GM18907 (cell line): ENCODE data around the gene DMXL2.
A peak's percentile ranks its signal among the peaks of the same experiment; 100 is the strongest.
"Not testable (repeated sequence)": the region's sequence is repeated elsewhere in the genome, so short reads cannot be mapped to it uniquely, and the experiment has no call there.

ENCODE experiments used
- ATAC-seq: cut with Tn5 transposase; IDR thresholded peaks from one replicate; pipeline ENCODE4 v1.9.1; 2021; ENCODE audit warnings: mild to moderate bottlenecking, moderate library complexity; ENCODE audit not compliant: unreplicated experiment

The DMXL2 gene, protein sequence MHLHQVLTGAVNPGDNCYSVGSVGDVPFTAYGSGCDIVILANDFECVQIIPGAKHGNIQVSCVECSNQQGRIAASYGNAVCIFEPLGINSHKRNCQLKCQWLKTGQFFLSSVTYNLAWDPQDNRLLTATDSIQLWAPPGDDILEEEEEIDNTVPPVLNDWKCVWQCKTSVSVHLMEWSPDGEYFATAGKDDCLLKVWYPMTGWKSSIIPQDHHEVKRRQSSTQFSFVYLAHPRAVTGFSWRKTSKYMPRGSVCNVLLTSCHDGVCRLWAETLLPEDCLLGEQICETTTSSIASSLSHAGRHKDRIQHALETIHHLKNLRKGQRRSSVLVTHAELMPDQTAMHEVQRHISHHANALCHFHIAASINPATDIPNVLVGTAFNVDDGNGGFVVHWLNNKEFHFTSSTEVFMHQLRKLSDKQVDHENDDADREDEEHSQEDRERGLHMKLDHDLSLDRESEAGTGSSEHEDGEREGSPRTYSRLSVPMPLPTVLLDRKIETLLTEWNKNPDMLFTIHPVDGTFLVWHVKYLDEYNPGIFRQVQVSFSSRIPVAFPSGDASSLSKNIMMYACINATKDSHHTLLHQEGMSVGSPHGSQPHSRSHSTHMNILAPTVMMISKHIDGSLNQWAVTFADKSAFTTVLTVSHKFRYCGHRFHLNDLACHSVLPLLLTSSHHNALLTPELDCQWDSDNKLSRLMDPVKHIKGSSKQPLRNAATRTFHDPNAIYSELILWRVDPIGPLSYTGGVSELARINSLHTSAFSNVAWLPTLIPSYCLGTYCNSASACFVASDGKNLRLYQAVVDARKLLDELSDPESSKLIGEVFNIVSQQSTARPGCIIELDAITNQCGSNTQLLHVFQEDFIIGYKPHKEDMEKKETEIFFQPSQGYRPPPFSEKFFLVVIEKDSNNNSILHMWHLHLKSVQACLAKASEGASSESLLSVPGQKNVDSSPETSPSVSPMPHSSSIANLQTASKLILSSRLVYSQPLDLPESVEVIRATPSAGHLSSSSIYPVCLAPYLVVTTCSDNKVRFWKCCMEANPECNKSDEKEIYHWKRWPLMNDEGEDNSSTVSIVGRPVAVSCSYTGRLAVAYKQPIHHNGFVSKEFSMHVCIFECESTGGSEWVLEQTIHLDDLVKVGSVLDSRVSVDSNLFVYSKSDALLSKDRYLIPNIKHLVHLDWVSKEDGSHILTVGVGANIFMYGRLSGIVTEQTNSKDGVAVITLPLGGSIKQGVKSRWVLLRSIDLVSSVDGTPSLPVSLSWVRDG (N-terminal part only)

DNA sequence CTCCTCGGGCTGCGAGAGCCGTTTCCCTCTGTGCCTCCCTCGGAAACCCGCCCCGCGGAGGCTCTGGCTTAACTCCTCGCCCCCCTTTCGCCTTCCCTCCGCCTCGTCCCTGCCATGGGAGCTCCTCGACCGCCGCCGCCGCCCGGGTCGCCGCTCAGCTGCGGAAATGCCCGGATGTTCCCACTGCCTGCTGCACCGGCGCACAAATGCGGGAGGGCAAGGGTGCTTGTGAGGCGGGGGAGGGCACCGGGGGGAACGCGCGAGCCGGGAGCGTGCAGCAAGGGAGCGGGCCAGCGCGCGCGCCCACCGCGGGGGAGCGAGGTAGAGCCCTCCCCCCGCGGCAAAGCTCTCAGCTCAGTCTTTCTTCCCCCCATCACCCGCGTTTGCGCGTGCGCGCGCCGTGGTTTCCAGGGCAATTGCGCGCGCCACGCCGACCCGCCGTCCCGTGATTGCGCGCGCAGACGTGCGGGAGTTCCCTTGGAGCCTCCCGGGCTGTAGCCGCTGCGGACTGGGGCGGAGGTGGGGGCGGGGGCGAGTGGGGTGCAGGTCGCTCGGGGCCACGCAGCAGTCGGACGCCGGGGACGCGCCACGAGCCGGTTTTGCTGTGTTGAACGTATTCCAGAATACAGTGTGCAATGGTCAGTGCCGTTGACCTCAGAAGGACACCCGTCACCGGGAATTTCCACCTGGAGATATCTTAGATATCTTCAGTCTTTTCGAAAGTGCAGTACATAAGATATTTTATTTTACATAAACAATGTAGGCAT lies at the start of gene DMXL2:
Gene DMXL2 (minus strand): TSS at position 168 of the 767 bp plus-strand sequence. CDS start 226 bp downstream, outside the sequence.
- peak; percentile 45 for ATAC-seq

DNA sequence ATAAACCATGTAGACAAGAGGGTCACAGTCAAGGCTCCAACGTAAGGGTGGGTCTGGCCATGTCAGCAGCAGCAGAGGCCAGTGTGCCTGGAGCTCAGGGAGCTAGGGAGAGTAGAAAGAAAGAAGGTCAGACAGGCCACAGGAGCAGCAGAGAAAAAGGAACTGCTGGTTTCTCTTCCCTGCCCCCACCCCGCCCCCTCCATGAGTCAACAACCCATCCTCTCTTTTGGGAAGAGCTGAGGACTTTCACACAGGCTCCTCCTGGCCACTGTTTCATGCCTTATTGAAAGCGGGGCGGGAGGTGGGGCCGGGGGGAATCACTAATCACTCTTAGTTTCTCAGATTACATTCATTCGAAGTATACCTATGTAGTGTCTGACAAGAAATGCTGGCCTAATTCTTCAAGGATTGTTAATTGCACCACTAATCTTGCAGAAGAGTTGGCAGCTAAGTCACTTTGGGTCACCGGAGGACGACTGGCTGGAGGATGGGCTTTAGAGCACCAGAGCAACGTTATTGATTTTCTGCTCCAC lies 49.6 kb upstream of the DMXL2 start:
- no peak for ATAC-seq

DNA sequence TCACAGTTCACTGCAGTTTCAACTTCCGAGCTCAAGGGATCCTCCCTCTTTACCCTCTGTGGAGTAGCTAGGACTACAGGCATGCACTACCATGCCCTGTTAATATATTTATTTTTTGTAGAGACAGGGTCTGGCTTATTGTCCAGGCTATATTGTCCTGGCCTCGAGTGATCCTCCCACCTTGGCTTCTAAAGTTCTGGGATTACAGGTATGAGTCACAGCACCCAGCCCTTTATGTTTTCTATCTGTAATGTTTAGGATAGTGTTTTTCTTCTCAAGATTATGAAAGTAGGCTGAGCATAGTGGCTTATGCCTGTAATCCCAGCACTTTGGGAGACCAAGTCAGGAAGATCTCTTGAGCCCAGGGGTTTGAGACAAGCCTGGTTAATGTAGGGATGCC lies 46.8 kb upstream of the DMXL2 start:
- no peak for ATAC-seq

DNA sequence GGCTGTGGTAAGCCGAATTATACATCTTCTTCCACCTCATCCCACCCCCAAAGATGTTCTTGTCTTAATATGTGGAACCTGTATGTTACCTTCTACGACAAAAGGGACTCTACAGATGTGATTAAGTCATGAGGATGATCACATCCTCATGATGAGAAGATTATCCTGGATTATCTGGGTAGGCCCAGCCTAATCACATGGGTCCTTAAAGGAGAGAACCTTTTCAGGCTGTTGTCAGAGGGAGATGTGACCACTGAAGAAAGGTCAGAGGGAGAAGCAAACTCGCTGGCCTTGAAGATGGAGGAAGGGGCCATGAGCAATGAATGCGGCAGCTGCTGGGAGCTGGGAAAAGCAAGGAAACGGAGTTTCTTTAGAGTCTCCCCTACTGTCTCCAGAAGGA lies 45.9 kb upstream of the DMXL2 start:
- ATAC-seq, result no peak

DNA sequence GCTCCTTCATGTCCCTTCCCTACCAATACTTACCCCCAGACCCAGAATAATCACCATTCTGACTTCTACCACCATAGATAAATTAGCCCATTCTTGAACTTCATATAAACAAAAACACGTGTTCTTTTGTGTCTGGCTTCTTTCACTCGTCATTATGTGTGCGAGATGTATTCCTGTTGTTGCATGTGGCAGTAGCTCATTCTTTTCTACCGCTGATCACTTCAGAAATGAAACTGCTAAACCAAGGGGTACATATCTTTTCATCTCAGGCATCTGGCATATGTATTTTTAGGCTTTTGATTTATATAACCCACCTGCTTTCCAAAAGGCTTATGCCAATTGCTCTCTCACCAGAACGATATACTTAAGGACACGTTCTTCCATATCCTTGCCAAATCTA lies 44.9 kb upstream of the DMXL2 start:
- ATAC-seq, result no peak

DNA sequence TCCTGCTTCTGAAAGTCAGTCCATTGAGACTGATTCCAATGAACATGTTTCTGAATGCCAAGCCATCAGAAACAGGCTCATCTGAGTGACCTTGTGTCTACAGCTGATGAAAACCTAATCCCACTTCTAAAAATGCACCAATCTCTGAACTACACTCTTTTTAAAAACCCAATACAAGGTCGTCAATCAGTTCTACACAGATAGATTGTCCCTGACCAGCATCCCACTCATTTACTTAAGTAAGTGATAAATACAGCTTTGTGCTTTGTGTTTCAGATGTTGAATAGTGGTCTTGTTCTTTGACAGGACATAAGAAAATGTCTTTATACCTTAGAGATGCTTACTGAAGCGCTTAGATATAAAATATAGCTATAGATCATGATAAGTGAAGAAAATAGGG lies 38.5 kb upstream of the DMXL2 start:
- no peak for ATAC-seq

DNA sequence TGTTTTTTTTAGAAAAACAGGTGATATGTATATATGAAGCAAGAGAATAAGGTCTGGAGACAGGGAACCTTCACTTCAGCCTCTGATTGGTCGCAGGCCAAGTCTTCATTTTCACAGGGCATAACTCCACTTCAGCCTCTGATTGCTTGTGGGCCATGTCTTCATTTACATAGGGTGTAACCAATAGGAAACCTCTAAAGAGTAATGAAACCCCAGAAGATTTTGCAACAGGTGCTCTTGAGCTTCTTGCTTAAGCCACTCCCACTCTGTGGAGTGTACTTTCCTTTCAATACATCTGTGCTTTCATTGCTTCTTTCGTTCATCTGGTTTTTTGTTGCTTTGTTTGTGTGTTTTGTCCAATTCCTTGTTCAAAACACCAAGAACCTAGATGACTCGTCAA lies 36.1 kb upstream of the DMXL2 start:
- no peak for ATAC-seq

DNA sequence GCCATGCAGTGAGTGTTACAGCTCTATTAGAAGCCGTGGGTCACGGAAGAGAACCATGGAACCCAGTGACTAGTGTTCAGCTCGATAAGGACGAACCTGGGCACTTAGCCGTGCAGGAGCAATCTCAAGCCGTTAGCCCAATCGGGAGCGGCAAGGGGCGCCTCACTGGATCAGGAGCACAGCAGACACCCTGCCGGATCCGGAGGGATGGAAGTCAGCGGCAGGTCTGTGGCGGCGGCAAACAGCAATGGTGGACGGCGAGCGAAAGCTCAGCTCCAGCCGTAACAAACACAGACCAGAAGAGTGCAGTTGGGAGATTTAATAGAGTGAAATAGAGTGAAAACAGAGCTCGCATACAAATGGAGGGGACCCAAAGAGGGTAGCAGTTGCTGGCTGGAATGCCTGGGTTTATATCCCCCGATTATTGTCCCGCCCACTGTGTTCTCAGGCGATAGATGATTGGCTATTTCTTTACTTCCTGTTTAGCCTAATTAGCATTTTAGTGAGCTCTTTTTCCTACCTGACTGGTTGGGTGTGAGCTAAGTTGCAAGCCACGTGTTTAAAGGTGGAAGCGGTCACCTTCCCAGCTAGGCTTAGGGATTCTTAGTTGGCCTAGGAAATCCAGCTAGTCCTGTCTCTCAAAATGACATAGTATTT lies 33.0 kb upstream of the DMXL2 start:
- ATAC-seq, result not testable (repeated sequence)

DNA sequence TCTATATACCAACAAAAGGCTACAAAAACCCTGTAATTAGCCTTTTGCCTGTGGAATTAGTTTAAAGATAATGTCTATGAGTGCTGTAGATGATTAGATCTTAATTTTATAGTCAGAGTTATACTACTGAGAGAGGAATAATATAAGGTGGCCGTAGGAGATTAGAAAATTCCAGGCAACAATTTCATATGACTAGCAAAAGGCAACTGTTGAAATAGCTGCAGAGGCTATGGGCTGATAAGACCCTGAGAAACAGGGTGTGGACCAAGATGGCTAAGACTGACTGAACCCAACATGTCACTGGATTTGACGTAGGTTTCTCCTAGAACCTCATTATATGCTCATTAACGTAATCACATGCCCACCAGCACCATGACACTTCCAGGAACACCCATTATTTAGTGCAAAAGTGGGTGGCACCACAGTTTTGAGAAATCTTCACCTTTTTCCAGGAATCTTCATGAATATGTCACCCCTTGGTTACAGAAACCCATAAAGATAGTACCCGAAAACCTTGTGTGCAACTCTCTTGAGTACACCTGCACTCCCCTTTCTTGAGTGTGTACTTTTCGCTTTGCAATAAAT lies 29.6 kb upstream of the DMXL2 start:
- no peak for ATAC-seq

DNA sequence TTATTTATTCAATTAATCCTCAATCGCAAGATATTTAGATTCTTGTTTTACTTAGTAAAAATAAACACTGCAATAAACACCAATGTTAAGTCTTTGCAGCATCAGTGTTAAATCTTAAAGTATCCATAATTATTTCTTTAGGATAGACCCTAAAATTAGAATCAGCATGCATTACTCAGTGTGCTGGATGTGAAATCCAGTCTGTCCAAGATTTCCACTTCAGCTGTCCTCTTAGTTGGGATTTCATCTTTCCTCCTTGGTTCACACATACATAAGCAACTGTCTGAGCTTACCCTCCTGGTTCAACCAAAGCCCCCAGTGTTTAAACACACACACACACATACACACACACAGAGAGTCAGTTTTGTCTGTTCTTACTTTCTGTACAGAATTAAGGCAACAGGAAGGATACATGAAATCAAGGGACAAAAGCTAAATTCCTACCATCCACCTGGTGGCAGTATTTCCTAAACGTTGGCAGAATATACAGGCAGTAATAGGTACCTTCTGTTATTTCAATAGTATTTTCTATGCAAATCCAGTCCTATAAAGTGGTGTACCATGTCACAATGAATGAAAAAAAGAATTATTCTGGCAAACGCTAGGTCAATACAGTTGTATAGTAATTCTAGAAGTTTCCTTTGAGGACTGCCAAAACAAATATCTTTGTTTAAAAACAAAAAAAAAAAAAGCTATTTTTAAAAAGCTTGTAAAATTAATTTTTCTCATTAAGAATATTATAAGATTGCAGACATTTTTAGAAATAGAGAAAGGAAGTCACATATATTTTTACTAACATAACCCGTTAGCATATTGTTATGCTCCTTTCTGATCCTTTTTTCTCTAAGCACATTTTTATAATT lies 27.3 kb upstream of the DMXL2 start:
- no peak for ATAC-seq

DNA sequence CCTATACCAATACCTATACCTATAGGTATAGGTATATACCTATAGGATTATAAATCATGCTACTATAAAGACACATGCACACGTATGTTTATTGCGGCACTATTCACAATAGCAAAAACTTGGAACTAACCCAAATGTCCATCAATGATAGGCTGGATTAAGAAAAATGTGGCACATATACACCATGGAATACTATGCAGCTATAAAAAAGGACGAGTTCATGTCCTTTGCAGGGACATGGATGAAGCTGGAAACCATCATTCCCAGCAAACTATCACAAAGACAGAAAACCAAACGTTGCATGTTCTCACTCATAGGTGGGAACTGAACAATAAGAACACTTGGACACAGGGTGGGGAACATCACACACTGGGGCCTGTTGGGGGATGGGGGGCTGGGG lies 26.1 kb upstream of the DMXL2 start:
- not testable (repeated sequence) for ATAC-seq

DNA sequence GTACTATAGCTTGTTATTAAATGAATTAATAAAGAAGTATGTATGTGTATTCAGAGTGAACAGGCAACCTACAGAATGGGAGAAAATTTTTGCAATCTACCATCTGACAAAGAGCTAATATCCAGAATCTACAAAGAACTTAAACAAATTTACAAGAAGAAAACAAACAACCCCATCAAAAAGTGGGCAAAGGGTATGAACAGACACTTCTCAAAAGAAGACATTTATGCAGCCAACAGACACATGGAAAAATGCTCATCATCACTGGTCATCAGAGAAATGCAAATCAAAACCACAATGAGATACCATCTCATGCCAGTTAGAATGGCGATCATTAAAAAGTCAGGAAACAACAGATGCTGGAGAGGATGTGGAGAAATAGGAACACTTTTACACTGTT lies 25.5 kb upstream of the DMXL2 start:
- ATAC-seq, result not testable (repeated sequence)

DNA sequence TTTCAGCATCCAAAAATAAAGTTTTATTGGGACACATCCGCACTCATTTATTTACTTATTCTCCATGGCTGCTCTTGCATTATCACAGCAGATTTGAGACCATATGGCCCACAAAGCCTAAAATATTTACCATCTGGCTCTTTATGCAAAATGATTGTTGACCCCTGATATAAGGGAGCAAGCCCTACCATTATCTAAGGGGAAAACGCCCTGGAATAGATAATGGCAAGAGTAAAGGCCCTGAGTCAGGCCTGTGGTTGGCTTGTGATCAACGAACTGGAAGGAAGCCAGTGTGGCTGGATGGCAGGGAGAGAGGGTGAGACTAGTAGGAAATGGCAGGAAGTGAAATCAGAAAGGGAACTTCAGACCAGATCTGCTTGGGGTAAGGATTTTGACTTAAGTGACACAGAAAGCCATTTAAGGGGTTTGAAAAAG lies 24.6 kb upstream of the DMXL2 start:
- no peak for ATAC-seq

DNA sequence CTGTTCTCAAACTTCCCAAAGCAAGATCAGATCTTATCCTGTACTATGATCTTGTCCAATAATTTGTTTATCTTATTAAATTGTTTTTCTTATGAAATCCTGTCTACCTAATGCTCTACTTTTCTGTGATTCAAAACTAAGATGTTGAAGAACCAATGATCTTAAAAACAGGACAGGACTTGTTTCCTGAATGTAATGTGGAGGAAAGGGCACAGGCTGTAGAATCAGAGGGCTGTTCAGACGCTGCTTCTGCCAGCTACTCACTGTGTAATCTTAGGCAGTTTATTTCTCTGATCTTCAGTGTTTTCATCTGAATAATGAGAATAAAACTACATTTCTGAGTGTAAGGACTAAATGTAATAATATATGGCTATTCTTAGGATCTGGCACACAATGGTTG lies 20.1 kb upstream of the DMXL2 start:
- no peak for ATAC-seq

DNA sequence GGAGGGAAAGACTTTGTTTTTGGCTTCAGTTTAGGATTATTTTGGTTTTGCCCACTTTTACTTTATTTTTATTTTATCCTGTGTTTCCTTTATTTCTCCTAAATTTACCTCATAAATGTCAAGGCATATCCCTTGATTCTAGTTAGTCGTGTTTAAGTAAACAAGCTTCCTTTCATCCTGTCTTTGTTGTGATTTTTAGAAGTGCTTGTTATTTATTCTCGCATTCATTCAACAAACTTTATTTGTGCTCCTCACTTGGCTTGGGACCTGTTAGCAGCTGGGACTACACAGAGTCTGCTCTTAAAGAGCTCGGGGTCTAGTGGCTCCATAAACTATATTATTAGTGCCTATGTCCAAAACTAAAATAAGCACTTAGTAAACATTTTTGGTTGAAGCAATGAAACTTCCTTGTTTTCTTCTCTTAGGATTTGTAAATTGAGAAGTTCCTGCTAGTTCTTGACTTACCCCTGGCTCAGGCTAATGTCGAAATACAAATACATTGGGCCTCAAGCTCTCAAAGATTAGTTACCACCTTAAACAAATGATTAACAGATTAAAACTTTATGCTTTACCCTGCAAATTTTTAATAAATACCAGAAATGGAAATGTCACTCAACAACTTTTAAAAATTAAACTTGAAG lies 19.0 kb upstream of the DMXL2 start:
- ATAC-seq, result no peak

DNA sequence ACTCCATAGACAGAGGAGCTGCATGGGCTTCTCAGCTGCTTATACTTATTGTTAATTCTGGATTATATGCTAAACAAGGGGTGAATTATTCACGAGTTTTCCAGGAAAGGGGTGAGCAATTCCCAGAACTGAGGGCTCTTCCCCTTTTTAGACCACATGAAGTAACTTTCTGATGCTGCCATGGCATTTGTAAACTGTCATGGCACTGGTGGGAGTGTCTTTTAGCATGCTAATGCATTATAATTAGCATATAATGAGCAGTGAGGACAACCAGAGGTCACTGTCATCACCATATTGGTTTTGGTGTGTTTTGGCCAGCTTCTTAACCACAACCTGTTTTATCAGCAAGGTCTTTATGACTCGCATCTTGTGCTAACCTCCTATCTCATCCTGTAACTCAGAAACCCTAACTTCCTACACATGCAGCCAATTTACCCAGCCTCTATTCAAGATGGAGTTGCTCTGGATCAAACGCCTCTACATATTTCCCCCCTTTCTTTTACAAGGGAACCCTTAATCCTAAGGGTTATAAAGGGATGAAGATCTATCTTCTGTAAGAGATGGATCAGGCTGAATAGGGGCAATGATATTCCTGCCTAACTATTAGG lies 12.1 kb upstream of the DMXL2 start:
- no peak for ATAC-seq

DNA sequence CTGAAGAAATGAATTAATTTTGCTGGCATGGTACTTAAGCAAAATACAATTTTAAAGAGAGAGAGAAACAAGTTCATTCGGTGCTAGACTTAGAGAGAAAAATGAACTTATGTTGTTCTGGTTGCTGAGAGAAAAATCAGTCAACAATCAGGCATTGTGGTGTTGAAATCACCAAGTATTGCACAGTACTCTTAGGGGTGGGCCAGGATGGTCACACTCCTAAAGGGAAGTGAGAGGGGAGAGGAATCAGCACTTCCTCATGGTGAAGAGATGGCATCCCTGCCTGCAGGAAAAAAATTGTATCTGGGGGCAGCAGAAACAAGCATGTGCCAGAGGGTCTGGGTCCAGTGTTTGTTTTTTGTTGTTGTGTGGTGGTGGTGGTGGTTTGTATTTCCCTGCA lies 7.0 kb upstream of the DMXL2 start:
- ATAC-seq, result no peak
